SK-N-SH (cell line): ENCODE results near the gene POU2F1.

Experiments
- EZH2phosphoT487 ChIP-seq: fragments of 200-600 bp; sonication (generic); IDR thresholded peaks from 2 replicates; pipeline ENCODE4 v1.6.1; 2017; ENCODE audit warnings: low read depth, mixed run types, mild to moderate bottlenecking, antibody characterized with exemption, moderate library complexity, borderline replicate concordance
- FOSL2 ChIP-seq: IDR thresholded peaks from 2 replicates; pipeline ENCODE4 v1.4.0; 2012; ENCODE audit warnings: low read depth, mild to moderate bottlenecking, moderate library complexity, borderline replicate concordance
- FOXM1 ChIP-seq: IDR thresholded peaks from 2 replicates; pipeline ENCODE4 v1.4.0; 2012; ENCODE audit warnings: low read depth, mild to moderate bottlenecking
- RAD21 ChIP-seq: IDR thresholded peaks from 2 replicates; pipeline ENCODE4 v1.6.1; 2012; ENCODE audit warnings: mild to moderate bottlenecking, low read length
- SIN3A ChIP-seq: IDR thresholded peaks from 2 replicates; pipeline ENCODE4 v1.6.1; 2012; ENCODE audit warnings: low read depth, mild to moderate bottlenecking, low read length, moderate library complexity, borderline replicate concordance
- TF ChIP-seq, protein P1 (sequence below): fragments of 200-600 bp; sonication (generic); IDR thresholded peaks from 2 replicates; pipeline ENCODE4 v1.6.1; 2017; ENCODE audit warnings: antibody characterized with exemption, mild to moderate bottlenecking, moderate library complexity
- TF ChIP-seq, protein P2 (sequence below): IDR thresholded peaks from 2 replicates; pipeline ENCODE4 v1.6.1; 2012; ENCODE audit warnings: mild to moderate bottlenecking, low read depth, low read length, moderate library complexity
- TF ChIP-seq, protein P3 (sequence below): IDR thresholded peaks from 2 replicates; pipeline ENCODE4 v1.4.0; 2012; ENCODE audit warnings: low read depth

DNA sequence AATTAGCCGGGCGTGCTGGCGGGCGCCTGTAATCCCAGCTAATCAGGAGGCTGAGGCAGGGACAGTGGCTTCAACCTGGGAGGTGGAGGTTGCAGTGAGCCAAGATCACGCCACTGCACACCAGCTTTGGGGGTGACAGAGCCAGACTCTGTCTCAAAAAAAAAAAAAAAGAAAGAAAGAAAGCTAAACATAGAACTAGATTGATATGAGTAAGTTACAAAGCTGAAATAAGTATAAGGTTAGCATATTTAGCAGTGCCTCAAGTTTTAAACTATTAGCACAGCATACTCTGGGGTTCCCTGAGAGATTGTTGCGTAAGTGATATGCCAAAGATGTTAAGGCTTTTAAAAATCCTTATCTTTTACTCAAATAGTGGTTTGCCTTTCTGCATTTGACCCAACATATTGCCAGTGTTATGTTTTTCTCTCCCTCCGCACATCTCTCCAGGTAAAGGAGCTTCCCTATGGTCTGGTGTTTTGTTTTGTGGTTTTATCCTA, 171.6 kb downstream of the POU2F1 start:
- TF ChIP-seq RAD21 = no peak
- TF ChIP-seq EZH2phosphoT487 = no peak
- TF ChIP-seq, protein P1, sequence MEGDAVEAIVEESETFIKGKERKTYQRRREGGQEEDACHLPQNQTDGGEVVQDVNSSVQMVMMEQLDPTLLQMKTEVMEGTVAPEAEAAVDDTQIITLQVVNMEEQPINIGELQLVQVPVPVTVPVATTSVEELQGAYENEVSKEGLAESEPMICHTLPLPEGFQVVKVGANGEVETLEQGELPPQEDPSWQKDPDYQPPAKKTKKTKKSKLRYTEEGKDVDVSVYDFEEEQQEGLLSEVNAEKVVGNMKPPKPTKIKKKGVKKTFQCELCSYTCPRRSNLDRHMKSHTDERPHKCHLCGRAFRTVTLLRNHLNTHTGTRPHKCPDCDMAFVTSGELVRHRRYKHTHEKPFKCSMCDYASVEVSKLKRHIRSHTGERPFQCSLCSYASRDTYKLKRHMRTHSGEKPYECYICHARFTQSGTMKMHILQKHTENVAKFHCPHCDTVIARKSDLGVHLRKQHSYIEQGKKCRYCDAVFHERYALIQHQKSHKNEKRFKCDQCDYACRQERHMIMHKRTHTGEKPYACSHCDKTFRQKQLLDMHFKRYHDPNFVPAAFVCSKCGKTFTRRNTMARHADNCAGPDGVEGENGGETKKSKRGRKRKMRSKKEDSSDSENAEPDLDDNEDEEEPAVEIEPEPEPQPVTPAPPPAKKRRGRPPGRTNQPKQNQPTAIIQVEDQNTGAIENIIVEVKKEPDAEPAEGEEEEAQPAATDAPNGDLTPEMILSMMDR = no peak
- no peak for TF ChIP-seq FOXM1
- TF ChIP-seq, protein P2, sequence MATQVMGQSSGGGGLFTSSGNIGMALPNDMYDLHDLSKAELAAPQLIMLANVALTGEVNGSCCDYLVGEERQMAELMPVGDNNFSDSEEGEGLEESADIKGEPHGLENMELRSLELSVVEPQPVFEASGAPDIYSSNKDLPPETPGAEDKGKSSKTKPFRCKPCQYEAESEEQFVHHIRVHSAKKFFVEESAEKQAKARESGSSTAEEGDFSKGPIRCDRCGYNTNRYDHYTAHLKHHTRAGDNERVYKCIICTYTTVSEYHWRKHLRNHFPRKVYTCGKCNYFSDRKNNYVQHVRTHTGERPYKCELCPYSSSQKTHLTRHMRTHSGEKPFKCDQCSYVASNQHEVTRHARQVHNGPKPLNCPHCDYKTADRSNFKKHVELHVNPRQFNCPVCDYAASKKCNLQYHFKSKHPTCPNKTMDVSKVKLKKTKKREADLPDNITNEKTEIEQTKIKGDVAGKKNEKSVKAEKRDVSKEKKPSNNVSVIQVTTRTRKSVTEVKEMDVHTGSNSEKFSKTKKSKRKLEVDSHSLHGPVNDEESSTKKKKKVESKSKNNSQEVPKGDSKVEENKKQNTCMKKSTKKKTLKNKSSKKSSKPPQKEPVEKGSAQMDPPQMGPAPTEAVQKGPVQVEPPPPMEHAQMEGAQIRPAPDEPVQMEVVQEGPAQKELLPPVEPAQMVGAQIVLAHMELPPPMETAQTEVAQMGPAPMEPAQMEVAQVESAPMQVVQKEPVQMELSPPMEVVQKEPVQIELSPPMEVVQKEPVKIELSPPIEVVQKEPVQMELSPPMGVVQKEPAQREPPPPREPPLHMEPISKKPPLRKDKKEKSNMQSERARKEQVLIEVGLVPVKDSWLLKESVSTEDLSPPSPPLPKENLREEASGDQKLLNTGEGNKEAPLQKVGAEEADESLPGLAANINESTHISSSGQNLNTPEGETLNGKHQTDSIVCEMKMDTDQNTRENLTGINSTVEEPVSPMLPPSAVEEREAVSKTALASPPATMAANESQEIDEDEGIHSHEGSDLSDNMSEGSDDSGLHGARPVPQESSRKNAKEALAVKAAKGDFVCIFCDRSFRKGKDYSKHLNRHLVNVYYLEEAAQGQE = no peak
- no peak for TF ChIP-seq FOSL2
- TF ChIP-seq SIN3A = no peak
- TF ChIP-seq, protein P3, sequence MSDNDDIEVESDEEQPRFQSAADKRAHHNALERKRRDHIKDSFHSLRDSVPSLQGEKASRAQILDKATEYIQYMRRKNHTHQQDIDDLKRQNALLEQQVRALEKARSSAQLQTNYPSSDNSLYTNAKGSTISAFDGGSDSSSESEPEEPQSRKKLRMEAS = no peak
